Measurements from ENCODE around the gene VPS13D.

GRCh38 chr1:12188115-12188514 is 41.7 kb upstream of the VPS13D start:
- no peak for TF ChIP-seq CTCF (conservative IDR thresholded peaks at IDR 0.05 in 1 of 2, IDR thresholded peaks at IDR 0.05 in 1 of 2; ENCODE audit: extremely low read depth in 1 of 2, insufficient read depth in 1 of 2, low read depth in 1 of 2, low read length in 2 of 2)
- TF ChIP-seq EZH2 (IDR thresholded peaks at IDR 0.05; ENCODE audit: borderline replicate concordance, low read length) = no peak

Data from mammary epithelial cell (primary cell).